NB4 (cell line): ENCODE data around the gene TCTN1.
"Not testable (repeated sequence)": the region's sequence is repeated elsewhere in the genome, so short reads cannot be mapped to it uniquely, and the experiment has no call there.

Experiments used
- DNase-seq: peaks from one replicate; pipeline ENCODE4 v3.0.0; 2010; ENCODE audit warnings: low read depth
- H3K4me3 ChIP-seq: one replicate; pipeline ENCODE4 v1.5.1; 2011; ENCODE audit warnings: mild to moderate bottlenecking, low read depth, low read length, moderate library complexity
- CTCF ChIP-seq: IDR thresholded peaks from one replicate; pipeline ENCODE4 v1.5.1; 2012; ENCODE audit warnings: low read depth, low read length
- MYC ChIP-seq: IDR thresholded peaks from 2 replicates; pipeline ENCODE4 v1.6.1; 2011; ENCODE audit warnings: low read depth, low read length
- POLR2A ChIP-seq: IDR thresholded peaks from 2 replicates; pipeline ENCODE4 v1.6.1; 2011; ENCODE audit warnings: mild to moderate bottlenecking; ENCODE audit not compliant: insufficient read length; ENCODE audit errors: extremely low read depth
- TF ChIP-seq, protein P1 (sequence below): IDR thresholded peaks from 2 replicates; pipeline ENCODE4 v1.6.1; 2011; ENCODE audit warnings: low read depth, low read length

Gene TCTN1

GRCh38 chr12:110574044-110574443, 39.9 kb upstream of the TCTN1 start:
- TF ChIP-seq CTCF (no peak), POLR2A (no peak), MYC (no peak)
- TF ChIP-seq, protein P1, sequence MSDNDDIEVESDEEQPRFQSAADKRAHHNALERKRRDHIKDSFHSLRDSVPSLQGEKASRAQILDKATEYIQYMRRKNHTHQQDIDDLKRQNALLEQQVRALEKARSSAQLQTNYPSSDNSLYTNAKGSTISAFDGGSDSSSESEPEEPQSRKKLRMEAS = no peak
- H3K4me3 ChIP-seq = no peak overlapping the region
- DNase-seq = no peak

DNA sequence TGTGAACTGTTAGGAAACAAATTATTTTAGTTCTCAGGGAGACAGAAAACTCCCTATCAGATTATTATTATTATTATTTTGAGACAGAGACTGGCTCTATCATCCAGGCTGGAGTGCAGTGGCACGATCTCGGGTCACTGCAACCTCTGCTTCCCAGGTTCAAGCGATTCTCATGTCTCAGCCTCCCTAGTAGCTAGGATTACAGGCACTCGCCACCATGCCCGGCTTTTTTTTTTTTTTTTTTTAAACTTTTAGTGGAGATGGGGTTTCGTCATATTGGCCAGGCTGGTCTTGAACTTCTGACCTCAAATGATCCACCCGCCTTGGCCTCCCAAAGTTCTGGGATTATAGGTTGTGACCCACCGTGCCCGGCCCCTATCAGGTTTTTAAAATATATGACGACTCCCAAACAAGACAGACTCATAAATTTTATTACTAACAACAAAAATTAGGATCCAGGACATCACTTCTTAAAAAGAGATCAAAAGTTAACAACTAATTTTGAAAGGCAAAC, 39.2 kb upstream of the TCTN1 start:
- DNase-seq, H3K4me3 ChIP-seq: not testable (repeated sequence)

- DNase-seq = peak; percentile 38
- H3K4me3 ChIP-seq = no peak overlapping the region
- TF ChIP-seq CTCF = no peak
- no peak for TF ChIP-seq POLR2A
- no peak for TF ChIP-seq MYC
Observed at GRCh38 chr12:110575326-110575725, 38.6 kb upstream of the TCTN1 start.

DNA sequence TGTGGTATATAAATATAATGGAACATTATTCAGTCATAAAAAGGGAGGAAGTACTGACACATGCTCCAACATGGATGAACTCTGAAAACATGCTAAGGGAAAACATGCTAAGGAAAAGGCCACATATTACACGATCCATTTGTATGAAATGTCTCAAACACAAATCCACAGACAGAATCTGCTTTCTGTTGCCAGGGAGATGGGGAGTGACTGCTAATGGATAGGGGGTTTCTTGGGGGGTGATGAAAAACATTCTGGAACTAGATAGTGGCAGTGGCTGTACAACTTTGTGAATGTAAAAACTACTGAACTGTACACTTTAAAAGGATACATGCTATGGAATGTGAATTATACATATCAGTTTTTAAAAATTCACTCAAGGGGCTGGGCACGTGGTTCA, 37.4 kb upstream of the TCTN1 start:
- no peak for DNase-seq
- TF ChIP-seq CTCF = no peak
- TF ChIP-seq MYC = no peak
- TF ChIP-seq, protein P1 = no peak
- no peak for TF ChIP-seq POLR2A
- H3K4me3 ChIP-seq = no peak overlapping the region

- peak overlapping the region; percentile 33 for H3K4me3 ChIP-seq
- no peak for TF ChIP-seq POLR2A
- no peak for TF ChIP-seq MYC
- TF ChIP-seq, protein P1 = no peak; the same call in 1 of the 2 replicates
- TF ChIP-seq CTCF = no peak
- peak; percentile 86 for DNase-seq
Observed at GRCh38 chr12:110577864-110578693, 35.9 kb upstream of the TCTN1 start.

- TF ChIP-seq CTCF (no peak), MYC (no peak), POLR2A (no peak)
- TF ChIP-seq, protein P1 = no peak
- H3K4me3 ChIP-seq = peak overlapping the region; percentile 33
- no peak for DNase-seq
Observed at GRCh38 chr12:110578694-110579534, 35.0 kb upstream of the TCTN1 start.
